Neutrophil (primary cell): ENCODE measurements around the gene DAB1.

ENCODE experiments used
- H3K27ac ChIP-seq: fragments of 200-600 bp; sonication (generic); 2 replicates; pipeline ENCODE4 v1.5.1; 2016; ENCODE audit warnings: mild to moderate bottlenecking, moderate library complexity
- H3K27me3 ChIP-seq: fragments of 200-600 bp; sonication (generic); 2 replicates; pipeline ENCODE4 v1.6.0; 2016; ENCODE audit warnings: mild to moderate bottlenecking
- H3K36me3 ChIP-seq: fragments of 200-600 bp; sonication (generic); 2 replicates; pipeline ENCODE4 v1.5.1; 2017
- H3K4me1 ChIP-seq, 2 experiments: fragments of 200-600 bp in 1 of 2; sonication (generic) in 1 of 2; 1 replicate in 1 of 2; 2 replicates in 1 of 2; pipeline versions ENCODE4 v1.5.1 to v1.6.1; 2013 to 2016; ENCODE audit warnings: low read depth in 1 of 2, low read length in 1 of 2, mild to moderate bottlenecking in 1 of 2, moderate library complexity in 1 of 2; ENCODE audit not compliant: control insufficient read depth in 1 of 2, insufficient read depth in 1 of 2
- H3K4me3 ChIP-seq, 2 experiments: fragments of 200-600 bp in 1 of 2; sonication (generic) in 1 of 2; 1 replicate in 1 of 2; 2 replicates in 1 of 2; pipeline ENCODE4 v1.5.1; 2013 to 2016; ENCODE audit warnings: low read depth in 1 of 2, low read length in 1 of 2, mild to moderate bottlenecking in 1 of 2, moderate library complexity in 1 of 2
- H3K9me3 ChIP-seq: fragments of 200-600 bp; sonication (generic); 2 replicates; pipeline ENCODE4 v1.5.1; 2016
- TF ChIP-seq, protein P1 (sequence below): fragments of 200-600 bp; sonication (generic); IDR thresholded peaks from 2 replicates; pipeline ENCODE4 v1.5.1; 2016; ENCODE audit warnings: antibody characterized with exemption

Gene DAB1

GRCh38 chr1:57381871-57382270, 42.0 kb downstream of the DAB1 start:
- TF ChIP-seq, protein P1, sequence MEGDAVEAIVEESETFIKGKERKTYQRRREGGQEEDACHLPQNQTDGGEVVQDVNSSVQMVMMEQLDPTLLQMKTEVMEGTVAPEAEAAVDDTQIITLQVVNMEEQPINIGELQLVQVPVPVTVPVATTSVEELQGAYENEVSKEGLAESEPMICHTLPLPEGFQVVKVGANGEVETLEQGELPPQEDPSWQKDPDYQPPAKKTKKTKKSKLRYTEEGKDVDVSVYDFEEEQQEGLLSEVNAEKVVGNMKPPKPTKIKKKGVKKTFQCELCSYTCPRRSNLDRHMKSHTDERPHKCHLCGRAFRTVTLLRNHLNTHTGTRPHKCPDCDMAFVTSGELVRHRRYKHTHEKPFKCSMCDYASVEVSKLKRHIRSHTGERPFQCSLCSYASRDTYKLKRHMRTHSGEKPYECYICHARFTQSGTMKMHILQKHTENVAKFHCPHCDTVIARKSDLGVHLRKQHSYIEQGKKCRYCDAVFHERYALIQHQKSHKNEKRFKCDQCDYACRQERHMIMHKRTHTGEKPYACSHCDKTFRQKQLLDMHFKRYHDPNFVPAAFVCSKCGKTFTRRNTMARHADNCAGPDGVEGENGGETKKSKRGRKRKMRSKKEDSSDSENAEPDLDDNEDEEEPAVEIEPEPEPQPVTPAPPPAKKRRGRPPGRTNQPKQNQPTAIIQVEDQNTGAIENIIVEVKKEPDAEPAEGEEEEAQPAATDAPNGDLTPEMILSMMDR = no peak
- Histone ChIP-seq H3K27ac (no peak overlapping the region), H3K9me3 (no peaks in the 10 kb centered on the region), H3K4me1 (no peaks in the 10 kb centered on the region), H3K36me3 (no peaks in the 10 kb centered on the region), H3K4me3 (no peak overlapping the region), H3K27me3 (no peaks in the 10 kb centered on the region)

DNA sequence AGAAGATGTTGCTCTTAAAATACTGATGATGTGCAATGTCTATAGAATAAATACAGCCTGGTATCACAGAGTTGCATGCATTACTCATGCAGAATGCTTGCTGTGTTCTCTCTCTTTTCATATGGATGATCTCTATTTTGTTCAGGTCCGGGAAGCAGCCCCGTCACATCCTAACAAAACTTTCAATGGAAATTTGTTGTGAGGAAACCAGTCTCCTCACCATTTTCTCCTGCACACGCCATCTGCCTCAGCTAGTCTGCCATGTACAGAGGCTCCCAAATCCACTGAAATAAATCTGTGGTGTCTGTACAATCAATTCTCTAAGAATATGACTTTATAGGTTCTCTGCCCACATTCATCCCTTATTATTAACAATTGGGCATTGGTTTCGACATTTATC, 42.4 kb downstream of the DAB1 start:
- Histone ChIP-seq H3K9me3 (no peaks in the 10 kb centered on the region), H3K36me3 (no peaks in the 10 kb centered on the region)
- TF ChIP-seq, protein P1 = no peak

GRCh38 chr1:57380923-57381322, 42.9 kb downstream of the DAB1 start:
- Histone ChIP-seq H3K27ac (no peak overlapping the region), H3K4me1 (no peaks in the 10 kb centered on the region), H3K27me3 (no peaks in the 10 kb centered on the region), H3K9me3 (no peaks in the 10 kb centered on the region), H3K4me3 (no peak overlapping the region), H3K36me3 (no peaks in the 10 kb centered on the region)
- TF ChIP-seq, protein P1 = no peak

More for the DNA sequence above, 42.4 kb downstream of the DAB1 start:
- Histone ChIP-seq H3K4me3 (no peak overlapping the region), H3K27ac (no peak overlapping the region), H3K4me1 (no peaks in the 10 kb centered on the region), H3K27me3 (no peaks in the 10 kb centered on the region)

- H3K9me3 ChIP-seq = no peaks in the 10 kb centered on the region
- H3K27ac ChIP-seq = no peak overlapping the region
- H3K36me3 ChIP-seq = no peaks in the 10 kb centered on the region
- TF ChIP-seq, protein P1 = no peak
- no peaks in the 10 kb centered on the region for H3K4me1 ChIP-seq
- H3K27me3 ChIP-seq = no peaks in the 10 kb centered on the region
- H3K4me3 ChIP-seq = no peak overlapping the region
Measured at GRCh38 chr1:57378534-57378933, 45.3 kb downstream of the DAB1 start.

DNA sequence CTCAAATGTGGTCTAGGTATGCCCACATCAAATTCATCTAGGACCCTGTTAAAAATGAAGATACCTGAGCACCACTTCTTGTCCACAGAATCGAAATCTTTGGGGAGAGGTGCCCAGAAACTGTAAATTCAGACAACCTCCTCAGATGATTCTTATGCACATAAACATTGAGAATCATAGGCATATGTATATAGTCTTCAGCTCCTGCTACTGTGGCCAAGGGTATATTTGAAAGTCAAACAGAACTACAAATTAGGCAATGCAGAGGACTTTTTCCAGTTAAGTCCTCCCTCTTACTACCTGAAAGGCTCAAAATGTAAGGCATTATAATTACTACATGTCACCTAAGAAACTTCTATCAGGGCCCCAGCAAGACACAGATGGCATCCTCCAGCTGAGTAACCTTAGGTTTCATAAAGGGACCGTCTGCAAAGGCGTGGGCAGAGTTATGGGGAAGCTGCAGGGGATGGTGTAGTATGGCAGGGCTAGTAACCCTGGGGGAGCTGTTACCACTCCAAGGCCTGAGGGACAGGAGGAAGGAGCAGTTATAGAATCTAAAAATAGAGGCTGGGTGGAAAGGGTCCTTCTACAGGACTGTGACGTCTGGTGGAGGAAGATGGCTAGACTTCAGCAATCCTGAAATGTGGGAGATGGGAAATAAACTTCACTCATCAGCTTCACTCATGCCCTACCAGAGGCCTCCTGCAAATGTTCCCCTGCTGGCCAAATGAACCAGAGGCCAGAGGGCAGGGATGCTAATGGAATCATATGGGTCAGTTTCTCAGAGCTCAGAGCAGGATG, 46.3 kb downstream of the DAB1 start:
- Histone ChIP-seq H3K36me3 (no peaks in the 10 kb centered on the region), H3K27ac (no peak overlapping the region), H3K9me3 (no peaks in the 10 kb centered on the region), H3K4me1 (no peaks in the 10 kb centered on the region), H3K4me3 (no peak overlapping the region), H3K27me3 (no peaks in the 10 kb centered on the region)
- TF ChIP-seq, protein P1 = no peak
